Embryonic facial prominence (tissue), 1 donor: ENCODE data around the gene ADGRA1.
"Not testable (repeated sequence)": the region's sequence is repeated elsewhere in the genome, so short reads cannot be mapped to it uniquely, and the experiment has no call there.

Source experiments
- DNase-seq: peaks from one replicate; pipeline ENCODE4 v3.0.0-alpha.2; 2016; ENCODE audit errors: extremely low spot score

ADGRA1 gene

DNA sequence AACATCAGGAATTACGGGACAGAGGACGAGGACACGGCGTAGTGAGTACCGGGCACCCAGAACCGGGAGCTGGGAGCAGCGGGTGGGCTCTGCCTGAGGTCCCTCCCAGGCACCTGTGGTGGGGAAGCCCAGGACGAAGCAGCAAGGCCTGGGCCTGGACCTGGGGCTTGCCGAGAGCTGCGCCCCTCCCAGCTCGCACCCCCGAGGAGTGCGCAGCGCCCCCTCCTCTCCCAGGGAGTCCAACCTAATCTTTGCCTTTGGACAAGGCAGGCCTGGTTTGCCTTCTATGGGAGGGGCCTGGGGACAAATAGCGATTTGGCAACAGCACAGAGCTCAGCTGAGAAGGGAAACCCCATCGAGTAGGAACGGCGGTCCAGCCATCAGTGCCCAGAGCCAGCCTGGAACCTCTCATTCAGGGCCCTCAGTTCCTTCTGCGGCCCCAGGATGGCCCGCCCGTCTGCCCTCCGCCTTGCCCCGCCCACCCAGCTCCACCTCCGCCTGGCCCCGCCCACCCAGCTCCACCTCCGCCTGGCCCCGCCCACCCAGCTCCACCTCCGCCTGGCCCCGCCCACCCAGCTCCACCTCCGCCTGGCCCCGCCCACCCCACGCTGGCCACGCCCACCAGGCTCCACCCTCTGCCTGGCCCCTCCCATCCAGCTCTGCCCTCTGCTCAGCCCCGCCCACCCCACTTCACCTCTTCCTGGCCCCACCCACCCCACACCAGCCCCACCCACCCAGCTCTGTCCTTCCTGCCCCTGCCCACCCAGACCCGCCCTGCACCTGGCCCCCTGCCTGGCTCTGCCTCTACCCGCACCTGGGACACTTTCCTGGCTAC lies 39.8 kb downstream of the ADGRA1 start:
- no peak for DNase-seq

DNA sequence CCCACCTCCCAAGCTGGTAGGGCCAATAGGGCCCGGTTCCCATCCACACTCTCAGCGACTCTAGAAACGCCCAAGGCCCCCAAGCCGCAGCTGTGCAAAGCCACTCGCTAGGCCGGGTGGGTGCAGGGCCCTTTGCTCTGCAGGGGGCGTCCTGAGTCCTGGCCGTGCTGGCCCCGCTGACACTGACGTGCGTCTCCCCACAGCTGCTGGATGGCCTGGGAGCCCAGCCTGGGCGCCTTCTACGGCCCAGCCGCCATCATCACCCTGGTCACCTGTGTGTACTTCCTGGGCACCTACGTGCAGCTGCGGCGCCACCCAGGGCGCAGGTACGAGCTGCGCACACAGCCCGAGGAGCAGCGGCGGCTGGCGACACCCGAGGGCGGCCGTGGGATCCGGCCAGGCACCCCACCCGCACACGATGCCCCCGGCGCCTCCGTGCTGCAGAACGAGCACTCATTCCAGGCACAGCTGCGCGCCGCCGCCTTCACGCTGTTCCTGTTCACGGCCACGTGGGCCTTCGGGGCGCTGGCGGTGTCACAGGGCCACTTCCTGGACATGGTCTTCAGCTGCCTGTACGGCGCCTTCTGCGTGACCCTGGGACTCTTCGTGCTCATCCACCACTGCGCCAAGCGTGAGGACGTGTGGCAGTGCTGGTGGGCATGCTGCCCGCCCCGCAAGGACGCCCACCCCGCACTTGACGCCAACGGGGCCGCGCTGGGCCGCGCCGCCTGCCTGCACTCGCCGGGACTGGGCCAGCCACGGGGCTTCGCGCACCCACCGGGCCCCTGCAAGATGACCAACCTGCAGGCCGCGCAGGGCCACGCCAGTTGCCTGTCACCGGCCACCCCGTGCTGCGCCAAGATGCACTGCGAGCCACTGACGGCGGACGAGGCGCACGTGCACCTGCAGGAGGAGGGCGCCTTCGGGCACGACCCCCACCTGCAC lies 40.7 kb downstream of the ADGRA1 start:
- DNase-seq = no peak

DNA sequence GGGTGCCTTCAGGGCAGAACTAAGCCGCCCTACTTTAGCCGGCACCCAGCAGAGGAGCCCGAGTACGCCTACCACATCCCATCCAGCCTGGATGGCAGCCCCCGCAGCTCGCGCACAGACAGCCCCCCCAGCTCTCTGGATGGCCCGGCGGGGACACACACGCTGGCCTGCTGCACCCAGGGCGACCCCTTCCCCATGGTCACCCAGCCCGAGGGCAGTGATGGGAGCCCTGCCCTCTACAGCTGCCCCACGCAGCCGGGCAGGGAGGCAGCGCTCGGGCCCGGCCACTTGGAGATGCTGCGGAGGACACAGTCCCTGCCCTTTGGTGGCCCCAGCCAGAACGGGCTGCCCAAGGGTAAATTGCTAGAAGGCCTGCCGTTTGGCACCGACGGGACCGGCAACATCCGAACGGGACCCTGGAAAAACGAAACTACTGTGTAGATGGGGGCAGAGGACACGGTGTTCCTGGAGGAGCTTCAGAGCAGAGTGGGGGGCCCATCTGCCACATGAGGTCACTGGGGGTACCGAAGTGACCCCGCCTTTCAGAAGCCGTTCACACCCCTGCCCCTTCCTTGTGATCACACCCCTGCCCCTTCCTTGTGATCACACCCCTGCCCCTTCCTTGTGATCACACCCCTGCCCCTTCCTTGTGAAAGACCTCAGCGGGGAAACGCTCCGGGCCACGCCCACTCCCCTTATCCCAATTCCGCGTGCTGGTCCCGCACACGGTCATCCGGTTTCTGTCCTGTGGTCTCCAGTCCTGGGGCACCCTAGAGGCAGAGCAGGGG lies 41.5 kb downstream of the ADGRA1 start:
- no peak for DNase-seq

DNA sequence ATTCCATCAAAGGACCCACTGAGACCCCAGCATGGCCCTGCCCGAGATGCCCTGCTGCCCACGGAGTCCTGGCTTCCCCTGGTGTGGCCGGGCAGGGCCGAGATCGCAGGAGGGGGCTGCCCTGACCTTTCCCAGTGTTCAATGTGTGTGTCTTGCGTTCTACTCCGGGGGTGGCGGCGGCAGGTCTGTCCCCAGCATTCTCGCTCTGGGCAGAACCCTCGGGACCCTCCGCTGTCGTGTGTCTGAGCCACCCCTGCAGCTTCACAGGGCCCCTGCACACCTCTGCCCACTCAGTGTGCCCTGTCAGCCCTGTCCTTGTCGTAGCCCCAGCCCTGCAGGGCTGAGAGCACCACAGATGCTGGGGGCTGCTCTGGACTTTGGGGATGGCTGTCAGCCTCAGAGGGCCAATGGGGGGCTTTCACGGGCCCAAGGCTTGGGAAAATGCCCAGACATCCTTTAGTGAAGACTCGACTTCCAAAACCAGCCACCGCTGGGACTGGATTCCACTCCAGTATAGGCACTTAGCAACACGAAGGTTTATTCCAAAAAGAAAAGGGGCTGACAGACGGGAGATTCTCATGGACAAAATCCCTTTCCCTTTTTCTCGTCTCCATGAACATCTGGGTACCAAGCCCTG lies 42.3 kb downstream of the ADGRA1 start:
- no peak for DNase-seq

DNA sequence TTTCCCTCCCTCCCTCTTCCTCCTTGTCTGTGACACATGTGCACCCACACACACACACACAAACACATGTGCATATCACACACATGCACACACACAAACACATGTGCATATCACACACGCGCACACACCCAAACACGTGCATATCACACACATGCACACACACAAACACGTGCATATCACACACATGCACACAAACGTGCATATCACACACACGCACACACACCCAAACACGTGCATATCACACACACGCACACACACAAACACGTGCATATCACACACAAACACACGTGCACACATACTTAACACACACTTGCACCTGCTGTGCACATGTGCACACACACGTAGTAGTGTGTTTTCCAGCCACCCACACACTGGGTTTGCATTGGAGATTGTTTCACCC lies 42.9 kb downstream of the ADGRA1 start:
- DNase-seq = no peak

DNA sequence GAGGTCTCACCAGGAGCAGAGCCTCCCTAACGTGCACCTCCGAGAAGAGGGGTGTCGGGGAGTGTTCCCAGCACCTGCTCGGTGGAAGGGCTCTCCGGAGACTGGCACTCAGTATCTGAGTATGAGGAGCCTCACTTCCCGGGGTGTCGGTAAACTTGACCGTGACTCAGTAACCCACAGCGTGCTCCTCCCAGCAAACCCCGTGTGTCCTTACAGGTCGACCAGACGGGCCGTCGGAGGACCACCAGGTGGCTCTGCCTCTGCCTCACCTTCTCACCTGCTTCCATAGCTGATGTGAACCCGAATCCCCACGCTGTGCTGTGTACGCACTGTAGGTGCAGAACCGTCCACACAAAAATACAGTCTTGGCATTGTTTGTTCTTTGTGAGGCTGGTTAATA lies 43.3 kb downstream of the ADGRA1 start:
- DNase-seq = no peak

DNA sequence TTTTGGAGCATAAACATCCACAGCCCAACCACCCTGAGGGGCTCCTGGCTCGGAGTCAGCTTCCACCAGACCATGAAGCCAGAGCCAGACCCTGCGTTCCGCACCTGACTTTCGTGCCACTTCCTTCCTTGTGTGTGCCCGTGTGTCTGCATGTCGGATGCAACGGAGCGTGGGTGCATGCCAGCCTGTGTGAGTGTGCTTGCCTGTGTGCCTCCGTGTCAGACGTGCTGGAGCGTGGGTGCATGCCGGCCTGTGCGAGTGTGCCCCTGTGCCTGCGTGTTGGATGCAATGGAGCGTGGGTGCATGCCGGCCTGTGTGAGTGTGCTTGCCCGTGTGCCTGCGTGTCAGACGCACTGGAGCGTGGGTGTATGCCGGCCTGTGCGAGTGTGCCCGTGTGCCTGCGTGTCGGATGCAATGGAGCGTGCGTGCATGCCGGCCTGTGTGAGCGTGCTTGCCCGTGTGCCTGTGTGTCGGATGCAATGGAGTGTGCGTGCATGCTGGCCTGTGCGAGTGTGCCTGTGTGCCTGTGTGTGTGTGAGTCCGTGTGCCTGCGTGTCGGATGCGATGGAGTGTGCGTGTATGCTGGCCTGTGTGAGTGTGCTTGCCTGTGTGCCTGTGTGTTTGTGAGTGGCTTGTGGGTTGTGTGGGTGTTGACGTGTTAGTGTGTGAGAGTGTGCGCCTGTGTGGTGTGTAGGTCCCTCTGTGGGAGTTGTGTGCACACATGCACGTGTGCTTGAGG lies 44.2 kb downstream of the ADGRA1 start:
- no peak for DNase-seq

GRCh38 chr10:133132473-133133291 lies 45.0 kb downstream of the ADGRA1 start:
- no peak for DNase-seq

GRCh38 chr10:133133471-133134231 lies 45.9 kb downstream of the ADGRA1 start:
- no peak for DNase-seq

DNA sequence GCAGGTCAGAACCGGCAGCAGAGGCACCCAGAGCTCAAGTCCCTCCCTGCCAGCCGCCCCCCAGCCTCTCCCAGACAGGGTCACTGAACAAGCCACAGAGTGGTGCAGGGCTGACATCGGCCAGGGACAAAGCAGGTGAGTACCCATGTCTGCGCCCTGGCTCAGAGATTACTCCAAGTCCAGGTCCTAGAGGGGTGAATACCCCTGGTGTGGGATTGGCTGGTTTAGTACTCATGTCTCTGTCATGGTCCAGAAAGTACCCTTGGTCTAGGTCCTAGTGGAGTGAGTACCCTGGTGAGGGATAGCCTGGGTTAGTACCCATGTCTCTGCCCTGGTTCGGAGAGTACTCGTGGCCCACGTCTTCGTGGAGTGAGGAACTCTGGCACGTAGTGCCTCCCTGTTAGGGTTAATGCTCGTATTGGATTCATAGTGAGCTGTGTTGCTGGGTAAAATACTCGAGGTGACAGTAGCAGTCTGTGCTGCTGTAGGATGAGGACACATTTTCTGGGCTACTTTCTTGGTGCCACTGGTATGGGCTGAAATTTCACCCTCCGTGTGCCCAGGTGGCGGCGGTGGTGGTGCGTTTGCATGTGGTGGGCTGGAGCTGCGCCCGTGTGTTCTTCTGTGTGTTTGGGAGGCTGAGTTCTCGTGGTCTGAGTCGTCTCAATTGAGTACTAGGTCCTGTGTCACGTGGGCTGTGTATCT lies 46.8 kb downstream of the ADGRA1 start:
- no peak for DNase-seq

DNA sequence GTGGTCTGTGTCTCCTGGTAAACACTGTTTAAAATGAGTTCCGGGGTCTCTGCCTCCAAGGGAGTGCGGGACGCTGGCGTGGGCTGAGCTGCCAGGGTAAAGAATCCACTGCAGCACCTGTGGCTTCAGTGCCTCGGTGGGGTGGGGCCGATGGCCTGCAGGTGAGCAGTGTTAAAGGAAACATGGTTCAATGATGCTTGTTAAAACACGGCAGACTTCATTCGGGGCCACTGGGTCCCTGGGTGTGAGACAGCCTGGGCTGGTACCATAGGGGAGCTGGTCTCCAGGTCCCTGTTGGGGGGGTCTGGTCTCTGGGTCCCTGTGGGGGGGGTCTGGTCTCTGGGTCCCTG lies 47.4 kb downstream of the ADGRA1 start:
- DNase-seq = no peak

GRCh38 chr10:133137486-133138145 lies 49.9 kb downstream of the ADGRA1 start:
- DNase-seq = not testable (repeated sequence)

- no peak for DNase-seq
Observed at GRCh38 chr10:133139551-133140065, 51.9 kb downstream of the ADGRA1 start.

DNA sequence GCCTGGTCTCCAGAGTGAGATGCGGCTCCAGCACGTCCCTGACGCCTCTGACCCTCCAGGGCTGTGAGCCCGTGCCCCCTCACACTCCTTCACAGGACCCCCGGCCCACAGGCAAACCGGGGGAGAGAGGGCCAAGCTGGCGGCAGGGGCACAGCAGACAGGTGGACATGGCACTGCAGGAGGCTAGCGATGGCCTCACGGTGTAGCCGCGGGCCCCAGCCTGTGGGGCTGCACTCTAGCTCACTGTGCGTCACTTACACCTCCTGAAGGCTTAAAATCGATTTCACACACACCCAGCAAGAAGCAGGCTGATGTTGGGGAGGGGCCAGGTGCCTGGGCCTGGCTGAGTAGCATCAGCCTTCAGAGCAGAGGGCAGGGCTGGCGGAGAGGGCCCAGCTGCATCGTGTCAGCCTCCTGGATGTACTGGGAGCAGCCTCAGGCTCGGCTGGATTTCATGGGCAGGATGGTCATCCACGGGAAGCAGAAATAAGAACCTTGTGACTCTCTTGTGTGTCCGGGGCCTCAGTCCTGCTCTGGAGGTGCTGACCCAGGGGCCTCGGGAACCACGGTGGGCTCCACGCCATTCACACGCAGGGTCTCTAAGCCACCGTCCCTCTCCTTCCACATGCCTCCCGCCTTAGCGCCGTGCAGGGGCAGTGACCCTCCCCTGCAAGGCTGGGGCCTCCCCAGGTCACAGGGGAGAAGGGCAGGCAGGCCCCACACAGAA lies 52.9 kb downstream of the ADGRA1 start:
- no peak for DNase-seq

DNA sequence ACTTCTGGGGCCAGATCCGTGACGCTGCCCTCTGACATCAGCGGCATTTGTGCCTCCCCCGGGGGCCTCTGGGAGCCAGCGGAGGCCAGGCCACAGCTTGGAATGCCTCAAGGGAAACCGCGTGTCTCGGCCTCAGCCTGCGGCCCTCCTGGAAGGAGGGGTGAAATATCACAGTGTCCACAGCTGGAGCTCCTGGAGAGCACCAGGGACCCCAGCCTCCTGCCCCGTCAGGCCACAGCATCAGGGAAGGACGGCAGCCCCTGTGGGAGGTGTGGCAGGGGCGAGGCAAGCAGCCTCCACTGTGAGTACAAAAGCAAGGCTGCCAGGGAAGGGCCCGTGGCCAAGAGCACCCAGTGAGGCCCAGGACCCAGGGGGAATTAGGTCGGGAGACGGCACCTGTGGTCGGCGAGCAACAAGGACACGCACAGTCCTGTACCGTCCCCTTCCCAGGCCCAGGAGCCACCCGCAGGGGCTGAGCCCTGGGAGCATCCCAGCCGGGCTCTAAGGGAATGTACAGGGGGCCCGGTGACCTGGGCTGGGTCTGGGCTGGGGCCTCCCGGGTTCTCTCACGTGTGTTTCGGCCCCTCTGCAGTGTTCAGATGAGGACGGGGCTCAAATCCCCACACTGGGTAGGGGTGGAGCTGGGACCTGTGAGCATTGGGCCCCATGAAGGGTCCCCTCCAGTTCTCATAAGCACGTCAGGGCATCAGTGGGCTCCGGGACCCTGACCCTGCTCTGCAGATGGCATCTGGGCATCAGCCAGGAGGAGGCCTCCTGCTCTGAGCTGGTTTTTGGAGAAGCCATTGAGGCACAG lies 53.6 kb downstream of the ADGRA1 start:
- DNase-seq = no peak

GRCh38 chr10:133141958-133142340 lies 54.2 kb downstream of the ADGRA1 start:
- no peak for DNase-seq
